Fibroblast of lung (primary cell): ENCODE results near the gene TTC39B. TPM values are rescaled to one million over a fixed set of nuclear protein-coding genes. Genes with fewer than 3 reads are reported as not detected.
A peak's percentile ranks its signal among the peaks of the same experiment; 100 is the strongest.

Source experiments
- DNase-seq, 2 donors: peaks; one replicate each; pipeline versions ENCODE4 v3.0.0 to v3.0.0-alpha.2; 2010; ENCODE audit warnings: low read depth in 2 of 2
- H2AFZ ChIP-seq: 2 replicates; pipeline ENCODE4 v1.5.1; 2012; ENCODE audit warnings: low read length, control low read depth, inconsistent platforms
- H3K27ac ChIP-seq: 2 replicates; pipeline ENCODE4 v1.5.1; 2011; ENCODE audit warnings: low read length, control low read depth; ENCODE audit not compliant: insufficient read depth
- H3K27me3 ChIP-seq: 2 replicates; pipeline ENCODE4 v1.5.1; 2011; ENCODE audit warnings: mild to moderate bottlenecking, low read length; ENCODE audit not compliant: control insufficient read depth, insufficient read depth
- H3K36me3 ChIP-seq: 2 replicates; pipeline ENCODE4 v1.5.1; 2011; ENCODE audit warnings: low read length; ENCODE audit not compliant: control insufficient read depth, insufficient read depth
- H3K4me1 ChIP-seq: 2 replicates; pipeline ENCODE4 v1.5.1; 2011; ENCODE audit warnings: low read length; ENCODE audit not compliant: control insufficient read depth, insufficient read depth; ENCODE audit errors: extremely low read depth
- H3K4me2 ChIP-seq: 2 replicates; pipeline ENCODE4 v1.5.1; 2011; ENCODE audit warnings: low read length, control low read depth; ENCODE audit not compliant: insufficient read depth; ENCODE audit errors: extremely low read depth
- H3K4me3 ChIP-seq, 4 experiments: fragments of 200-600 bp in 1 of 4; sonication (generic) in 1 of 4; replicated peaks in 1 of 4; 2 replicates each; pipeline ENCODE4 v1.5.1; 2011 to 2016; ENCODE audit warnings: low read length in 4 of 4, low read depth in 3 of 4, mild to moderate bottlenecking in 3 of 4, control low read depth in 2 of 4, inconsistent platforms in 1 of 4, mixed read lengths in 1 of 4; ENCODE audit not compliant: insufficient read depth in 1 of 4; ENCODE audit errors: control extremely low read depth in 1 of 4
- H3K79me2 ChIP-seq: 2 replicates; pipeline ENCODE4 v1.5.1; 2012; ENCODE audit warnings: mild to moderate bottlenecking, low read length, inconsistent platforms; ENCODE audit not compliant: control insufficient read depth, insufficient read depth
- H3K9ac ChIP-seq: 2 replicates; pipeline ENCODE4 v1.5.1; 2011; ENCODE audit warnings: mild to moderate bottlenecking, low read length, control low read depth; ENCODE audit not compliant: insufficient read depth
- H3K9me3 ChIP-seq: 2 replicates; pipeline ENCODE4 v1.5.1; 2012; ENCODE audit warnings: low read depth, low read length; ENCODE audit not compliant: control insufficient read depth, insufficient read depth
- H4K20me1 ChIP-seq: 2 replicates; pipeline ENCODE4 v1.5.1; 2011; ENCODE audit warnings: low read length; ENCODE audit not compliant: control insufficient read depth, insufficient read depth; ENCODE audit errors: extremely low read depth
- EZH2 ChIP-seq: IDR thresholded peaks from 2 replicates; pipeline ENCODE4 v1.5.1; 2012; ENCODE audit warnings: low read length, control low read depth, mild to moderate bottlenecking; ENCODE audit errors: missing control alignments
- polyA plus RNA-seq, 2 donors: library from polyadenylated mRNA; depleted of rRNA in 1 of 2; stranded (reverse) in 1 of 2; unstranded in 1 of 2; fragments of >200 nt; gene quantifications; 2 replicates each; pipeline ENCODE4 v1.2.1, GENCODE V29; 2011 to 2012; ENCODE audit warnings: missing spikeins in 1 of 2
- total RNA-seq: library from RNA; depleted of rRNA; stranded (reverse); fragments of >200 nt; gene quantifications from 2 replicates; pipeline ENCODE4 v1.2.1, GENCODE V29; 2014
- TF ChIP-seq, protein P1 (sequence below), 2 donors: IDR thresholded peaks in 1 of 2; conservative IDR thresholded peaks in 1 of 2; 1 replicate in 1 of 2; 2 replicates in 1 of 2; pipeline ENCODE4 v1.5.1; 2011 to 2012; ENCODE audit warnings: low read length in 2 of 2, control low read depth in 1 of 2, inconsistent platforms in 1 of 2, low read depth in 1 of 2, mild to moderate bottlenecking in 1 of 2

The TTC39B gene
- total and polyA plus RNA-seq, 2 donors (not counting 1 experiment from before 2014, with no cell fraction given): 6.2 to 16.8 TPM

GRCh38 chr9:15135164-15135792, 171.7 kb downstream of the TTC39B start:
- Histone ChIP-seq H3K9me3 (no peaks in the 10 kb centered on the region), H3K27me3 (no peaks in the 10 kb centered on the region), H3K9ac (peak overlapping the region; percentile 26), H3K79me2 (no peaks in the 10 kb centered on the region), H4K20me1 (no peaks in the 10 kb centered on the region), H3K4me3 (peak overlapping the region in 3 of 4 experiments; percentile 28 to 46 (median 37)), H3K4me2 (peak overlapping the region; percentile 90), H3K27ac (no peak overlapping the region), H3K36me3 (no peaks in the 10 kb centered on the region), H3K4me1 (no peaks in the 10 kb centered on the region), H2AFZ (peak overlapping the region; percentile 90)
- peak; percentile 58 to 81 for DNase-seq
- no peak for TF ChIP-seq EZH2
- TF ChIP-seq, protein P1, sequence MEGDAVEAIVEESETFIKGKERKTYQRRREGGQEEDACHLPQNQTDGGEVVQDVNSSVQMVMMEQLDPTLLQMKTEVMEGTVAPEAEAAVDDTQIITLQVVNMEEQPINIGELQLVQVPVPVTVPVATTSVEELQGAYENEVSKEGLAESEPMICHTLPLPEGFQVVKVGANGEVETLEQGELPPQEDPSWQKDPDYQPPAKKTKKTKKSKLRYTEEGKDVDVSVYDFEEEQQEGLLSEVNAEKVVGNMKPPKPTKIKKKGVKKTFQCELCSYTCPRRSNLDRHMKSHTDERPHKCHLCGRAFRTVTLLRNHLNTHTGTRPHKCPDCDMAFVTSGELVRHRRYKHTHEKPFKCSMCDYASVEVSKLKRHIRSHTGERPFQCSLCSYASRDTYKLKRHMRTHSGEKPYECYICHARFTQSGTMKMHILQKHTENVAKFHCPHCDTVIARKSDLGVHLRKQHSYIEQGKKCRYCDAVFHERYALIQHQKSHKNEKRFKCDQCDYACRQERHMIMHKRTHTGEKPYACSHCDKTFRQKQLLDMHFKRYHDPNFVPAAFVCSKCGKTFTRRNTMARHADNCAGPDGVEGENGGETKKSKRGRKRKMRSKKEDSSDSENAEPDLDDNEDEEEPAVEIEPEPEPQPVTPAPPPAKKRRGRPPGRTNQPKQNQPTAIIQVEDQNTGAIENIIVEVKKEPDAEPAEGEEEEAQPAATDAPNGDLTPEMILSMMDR (conservative IDR thresholded peaks at IDR 0.05 in 1 of 2, IDR thresholded peaks at IDR 0.05 in 1 of 2; ENCODE audit: low read depth in 1 of 2, low read length in 2 of 2): peak; percentile 96

GRCh38 chr9:15133488-15133887, 173.5 kb downstream of the TTC39B start:
- DNase-seq: no peak
- TF ChIP-seq, protein P1 (conservative IDR thresholded peaks at IDR 0.05 in 1 of 2, IDR thresholded peaks at IDR 0.05 in 1 of 2; ENCODE audit: low read depth in 1 of 2, low read length in 2 of 2): no peak
- TF ChIP-seq EZH2: no peak

GRCh38 chr9:15132091-15132490, 174.9 kb downstream of the TTC39B start:
- Histone ChIP-seq H3K27me3 (no peaks in the 10 kb centered on the region), H2AFZ (no peak overlapping the region), H3K36me3 (no peaks in the 10 kb centered on the region), H3K9me3 (no peaks in the 10 kb centered on the region), H3K79me2 (no peaks in the 10 kb centered on the region), H3K4me3 (no peak overlapping the region), H4K20me1 (no peaks in the 10 kb centered on the region), H3K27ac (no peak overlapping the region), H3K4me2 (no peak overlapping the region), H3K4me1 (no peaks in the 10 kb centered on the region), H3K9ac (no peak overlapping the region)
- no peak for DNase-seq
- TF ChIP-seq, protein P1 (conservative IDR thresholded peaks at IDR 0.05 in 1 of 2, IDR thresholded peaks at IDR 0.05 in 1 of 2; ENCODE audit: low read depth in 1 of 2, low read length in 2 of 2): no peak
- TF ChIP-seq EZH2: no peak

More at GRCh38 chr9:15133488-15133887, 173.5 kb downstream of the TTC39B start:
- Histone ChIP-seq H3K36me3 (no peaks in the 10 kb centered on the region), H3K9me3 (no peaks in the 10 kb centered on the region), H3K4me3 (no peak overlapping the region), H3K27me3 (no peaks in the 10 kb centered on the region), H4K20me1 (no peaks in the 10 kb centered on the region), H3K4me1 (no peaks in the 10 kb centered on the region), H2AFZ (no peak overlapping the region), H3K4me2 (no peak overlapping the region), H3K9ac (no peak overlapping the region), H3K79me2 (no peaks in the 10 kb centered on the region), H3K27ac (no peak overlapping the region)
